ENCODE results near the gene ING2. TPM values are rescaled to one million over a fixed set of nuclear protein-coding genes. Genes with fewer than 3 reads are reported as not detected.

ING2 gene
- total RNA-seq, 1 donor from 2014 or later = 4.3 TPM

DNA sequence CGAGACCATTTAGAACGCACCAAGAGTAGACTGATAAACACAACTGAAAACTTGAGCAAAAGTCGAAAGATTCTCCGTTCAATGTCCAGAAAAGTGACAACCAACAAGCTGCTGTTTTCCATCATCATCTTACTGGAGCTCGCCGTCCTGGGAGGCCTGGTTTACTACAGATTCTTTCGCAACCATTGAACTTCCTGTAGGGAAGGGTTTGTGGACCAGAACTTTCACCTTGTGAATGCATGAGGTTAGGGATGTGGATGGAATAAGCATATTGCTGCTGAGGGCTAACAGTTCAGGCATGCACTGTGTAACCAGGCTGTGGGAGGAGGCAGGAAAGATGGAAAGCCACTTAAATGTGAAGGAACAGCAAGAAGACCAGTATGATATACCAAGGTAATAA lies 20.9 kb upstream of the ING2 start:
- Mint-ChIP-seq H3K9me3 (no peaks in the 10 kb centered on the region), H3K36me3 (ENCODE audit: low read depth) (no peaks in the 10 kb centered on the region), H3K4me1 (no peaks in the 10 kb centered on the region), H3K27ac (no peak overlapping the region), H3K27me3 (no peaks in the 10 kb centered on the region), H3K4me3 (no peak overlapping the region)
- intact Hi-C loops (cut with micrococcal nuclease) = no loop called here
- POLR2A ChIA-PET = no interaction called here
- TF ChIP-seq, protein P1, sequence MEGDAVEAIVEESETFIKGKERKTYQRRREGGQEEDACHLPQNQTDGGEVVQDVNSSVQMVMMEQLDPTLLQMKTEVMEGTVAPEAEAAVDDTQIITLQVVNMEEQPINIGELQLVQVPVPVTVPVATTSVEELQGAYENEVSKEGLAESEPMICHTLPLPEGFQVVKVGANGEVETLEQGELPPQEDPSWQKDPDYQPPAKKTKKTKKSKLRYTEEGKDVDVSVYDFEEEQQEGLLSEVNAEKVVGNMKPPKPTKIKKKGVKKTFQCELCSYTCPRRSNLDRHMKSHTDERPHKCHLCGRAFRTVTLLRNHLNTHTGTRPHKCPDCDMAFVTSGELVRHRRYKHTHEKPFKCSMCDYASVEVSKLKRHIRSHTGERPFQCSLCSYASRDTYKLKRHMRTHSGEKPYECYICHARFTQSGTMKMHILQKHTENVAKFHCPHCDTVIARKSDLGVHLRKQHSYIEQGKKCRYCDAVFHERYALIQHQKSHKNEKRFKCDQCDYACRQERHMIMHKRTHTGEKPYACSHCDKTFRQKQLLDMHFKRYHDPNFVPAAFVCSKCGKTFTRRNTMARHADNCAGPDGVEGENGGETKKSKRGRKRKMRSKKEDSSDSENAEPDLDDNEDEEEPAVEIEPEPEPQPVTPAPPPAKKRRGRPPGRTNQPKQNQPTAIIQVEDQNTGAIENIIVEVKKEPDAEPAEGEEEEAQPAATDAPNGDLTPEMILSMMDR (IDR thresholded peaks at IDR 0.05) = no peak
- CTCF ChIA-PET = no interaction called here
- DNase-seq = no peak
- ATAC-seq (ENCODE audit: low read depth) = no peak

DNA sequence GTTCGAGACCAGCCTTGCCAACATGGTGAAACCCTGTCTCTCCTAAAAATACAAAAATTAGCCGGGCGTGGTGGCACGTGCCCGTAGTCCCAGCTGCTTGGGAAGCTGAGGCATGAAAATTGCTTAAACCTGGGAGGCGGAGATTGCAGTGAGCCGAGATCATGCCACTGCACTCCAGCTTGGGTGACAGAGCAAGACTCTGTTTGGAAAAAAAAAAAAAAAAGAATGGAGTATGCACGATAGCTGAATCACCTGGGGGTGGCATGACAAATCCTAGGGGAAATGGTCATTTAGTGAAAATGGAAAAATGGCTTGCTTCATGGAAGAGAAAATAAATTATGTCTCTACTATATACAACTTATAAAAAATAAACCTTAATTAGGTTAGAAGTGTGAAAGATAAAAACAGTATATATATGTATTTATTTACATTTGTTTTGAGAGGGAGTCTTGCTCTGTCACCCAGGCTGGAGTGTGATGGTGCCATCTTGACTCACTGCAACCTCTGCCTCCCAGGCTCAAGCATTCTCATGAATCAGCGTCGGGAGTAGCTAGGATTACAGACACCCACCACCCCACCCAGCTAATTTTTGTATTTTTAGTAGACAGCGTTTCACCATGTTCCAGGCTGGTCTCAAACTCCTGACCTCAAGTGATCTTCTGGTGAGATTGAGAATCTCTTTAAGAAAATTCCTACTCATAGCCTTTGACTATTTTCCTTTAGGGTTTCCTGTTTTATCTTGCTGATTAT lies 19.3 kb upstream of the ING2 start:
- ATAC-seq (ENCODE audit: low read depth) = no peak
- H3K4me3 Mint-ChIP-seq = no peak overlapping the region
- H3K4me1 Mint-ChIP-seq = no peaks in the 10 kb centered on the region
- ChIA-PET CTCF (no interaction called here), POLR2A (no interaction called here)
- no peaks in the 10 kb centered on the region for H3K27me3 Mint-ChIP-seq
- intact Hi-C loops (cut with micrococcal nuclease) = no loop called here
- DNase-seq = no peak
- H3K27ac Mint-ChIP-seq = no peak overlapping the region
- H3K9me3 Mint-ChIP-seq = no peaks in the 10 kb centered on the region
- no peaks in the 10 kb centered on the region for H3K36me3 Mint-ChIP-seq (ENCODE audit: low read depth)
- TF ChIP-seq, protein P1 (IDR thresholded peaks at IDR 0.05) = no peak

DNA sequence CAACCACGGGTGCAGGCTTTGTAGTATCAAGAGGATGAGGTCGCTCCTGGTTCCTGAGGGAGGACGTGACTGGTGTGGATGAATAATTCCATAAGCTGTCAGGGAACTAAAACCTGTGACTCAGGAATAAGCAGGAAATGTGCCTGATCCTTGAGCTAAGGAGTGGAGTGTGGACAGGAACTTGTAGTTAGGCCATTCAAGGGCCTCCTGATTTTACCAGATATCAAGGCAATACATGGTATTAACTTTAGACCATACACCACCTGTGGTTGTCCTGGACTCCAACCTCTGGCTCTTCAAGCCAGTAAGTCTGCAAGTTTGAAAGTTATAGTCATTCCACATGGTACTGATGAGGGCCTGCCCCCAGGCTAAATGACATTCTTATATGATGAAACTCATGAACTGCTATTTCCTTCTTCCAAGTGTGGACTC lies 12.1 kb upstream of the ING2 start:
- no peak overlapping the region for H3K27ac Mint-ChIP-seq
- POLR2A ChIA-PET = no interaction called here
- intact Hi-C loops (cut with micrococcal nuclease) = no loop called here

DNA sequence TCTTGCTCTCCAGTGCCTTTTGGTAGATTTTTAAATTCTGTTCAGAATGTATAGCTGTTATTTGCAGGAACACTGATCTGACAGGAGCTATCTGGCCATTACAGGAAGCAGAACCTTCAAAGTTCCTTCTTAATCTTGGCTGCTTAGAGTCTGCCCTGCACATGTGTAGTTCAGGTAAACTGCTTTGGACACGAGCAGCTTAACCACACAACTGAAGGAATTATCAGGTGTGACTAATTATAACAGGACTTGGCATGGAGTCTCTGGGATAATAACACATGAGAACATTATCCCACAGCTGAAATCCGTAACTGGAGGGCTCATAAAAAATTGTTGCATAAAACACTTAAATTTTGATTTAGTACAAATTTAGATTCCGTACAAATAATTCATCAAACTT lies 11.6 kb upstream of the ING2 start:
- TF ChIP-seq, protein P1 (IDR thresholded peaks at IDR 0.05) = no peak
- H3K27ac Mint-ChIP-seq = no peak overlapping the region
- H3K4me3 Mint-ChIP-seq = no peak overlapping the region
- ChIA-PET CTCF (no interaction called here), POLR2A (no interaction called here)
- H3K27me3 Mint-ChIP-seq = no peaks in the 10 kb centered on the region
- no peaks in the 10 kb centered on the region for H3K4me1 Mint-ChIP-seq
- peaks cover 9% of the 10 kb centered on the region for H3K36me3 Mint-ChIP-seq (ENCODE audit: low read depth)
- peaks cover 8% of the 10 kb centered on the region for H3K9me3 Mint-ChIP-seq
- ATAC-seq (ENCODE audit: low read depth) (no peak), DNase-seq (no peak)
- intact Hi-C loops (cut with micrococcal nuclease) = no loop called here

More for the DNA sequence above, 12.1 kb upstream of the ING2 start:
- ATAC-seq (ENCODE audit: low read depth) (no peak), DNase-seq (no peak)
- peaks cover 8% of the 10 kb centered on the region for H3K9me3 Mint-ChIP-seq
- H3K36me3 Mint-ChIP-seq (ENCODE audit: low read depth) = peaks cover 9% of the 10 kb centered on the region
- H3K4me3 Mint-ChIP-seq = no peak overlapping the region
- TF ChIP-seq, protein P1 (IDR thresholded peaks at IDR 0.05) = no peak
- no peaks in the 10 kb centered on the region for H3K27me3 Mint-ChIP-seq
- H3K4me1 Mint-ChIP-seq = no peaks in the 10 kb centered on the region
- CTCF ChIA-PET = no interaction called here

DNA sequence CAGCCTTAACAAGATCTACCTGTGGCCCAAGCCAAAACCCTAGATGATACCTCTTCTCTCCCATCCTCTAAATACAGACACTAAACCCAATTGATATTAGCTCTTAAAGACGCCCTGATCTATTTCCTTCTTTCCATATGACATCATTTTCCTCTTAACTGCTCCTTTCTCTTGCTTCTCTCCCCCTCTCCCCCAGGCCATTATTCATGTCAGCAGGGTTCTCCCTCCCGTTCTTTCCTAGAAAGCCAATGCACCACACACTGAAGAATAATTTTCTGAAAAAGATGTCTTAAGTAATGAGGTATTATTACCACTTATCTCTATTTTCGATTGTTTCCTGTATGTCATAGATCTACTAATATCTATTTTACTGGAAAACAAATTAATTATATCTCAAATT lies 9.7 kb upstream of the ING2 start:
- ChIA-PET POLR2A (no interaction called here), CTCF (no interaction called here)
- peaks cover 8% of the 10 kb centered on the region for H3K9me3 Mint-ChIP-seq
- TF ChIP-seq, protein P1 (IDR thresholded peaks at IDR 0.05) = no peak
- H3K27ac Mint-ChIP-seq = no peak overlapping the region
- H3K4me3 Mint-ChIP-seq = no peak overlapping the region
- H3K4me1 Mint-ChIP-seq = no peaks in the 10 kb centered on the region
- no peak for ATAC-seq (ENCODE audit: low read depth)
- DNase-seq = no peak
- H3K27me3 Mint-ChIP-seq = no peaks in the 10 kb centered on the region
- intact Hi-C loops (cut with micrococcal nuclease) = no loop called here
- H3K36me3 Mint-ChIP-seq (ENCODE audit: low read depth) = peaks cover 9% of the 10 kb centered on the region
